Medulla oblongata (tissue), 1 donor: ENCODE data around the gene PARK7.
"Not testable (repeated sequence)": the region's sequence is repeated elsewhere in the genome, so short reads cannot be mapped to it uniquely, and the experiment has no call there.

Source experiments
- DNase-seq: peaks from one replicate; pipeline ENCODE4 v3.0.0-alpha.2; 2015; ENCODE audit errors: extremely low spot score

Gene PARK7

GRCh38 chr1:7943251-7943650 lies 18.3 kb upstream of the PARK7 start:
- no peak for DNase-seq

GRCh38 chr1:7948960-7949359 lies 12.6 kb upstream of the PARK7 start:
- DNase-seq, result no peak

GRCh38 chr1:7952791-7953190 lies 8.7 kb upstream of the PARK7 start:
- not testable (repeated sequence) for DNase-seq

GRCh38 chr1:7953850-7954609 lies 7.5 kb upstream of the PARK7 start:
- peak; percentile 97 for DNase-seq

GRCh38 chr1:7954683-7955082 lies 6.8 kb upstream of the PARK7 start:
- DNase-seq, result no peak

- DNase-seq, result no peak
These were observed 5.1 kb upstream of the PARK7 start for GRCh38 chr1:7956218-7957032.

GRCh38 chr1:7960165-7960564 lies 1.3 kb upstream of the PARK7 start:
- no peak for DNase-seq

GRCh38 chr1:7960867-7961215 lies 670 bp upstream of the PARK7 start:
- DNase-seq, result no peak

GRCh38 chr1:7962014-7962335 lies 464 bp downstream of the PARK7 start:
- DNase-seq, result no peak

- no peak for DNase-seq
These were observed 1.3 kb downstream of the PARK7 start for GRCh38 chr1:7962636-7963377.

- DNase-seq, result not testable (repeated sequence)
These were observed 1.8 kb downstream of the PARK7 start for GRCh38 chr1:7963378-7963730.

GRCh38 chr1:7963841-7964240 lies 2.3 kb downstream of the PARK7 start:
- DNase-seq, result not testable (repeated sequence)

- no peak for DNase-seq
These were observed 3.0 kb downstream of the PARK7 start for GRCh38 chr1:7964476-7964875.

GRCh38 chr1:7967196-7967595 lies 5.7 kb downstream of the PARK7 start:
- DNase-seq, result no peak

GRCh38 chr1:7967651-7968050 lies 6.1 kb downstream of the PARK7 start:
- no peak for DNase-seq

- no peak for DNase-seq
These were observed 8.7 kb downstream of the PARK7 start for GRCh38 chr1:7970246-7970645.

GRCh38 chr1:7971024-7971423 lies 9.5 kb downstream of the PARK7 start:
- DNase-seq, result no peak

- no peak for DNase-seq
These were observed 10.8 kb downstream of the PARK7 start for GRCh38 chr1:7972285-7972684.

GRCh38 chr1:7973086-7973485 lies 11.6 kb downstream of the PARK7 start:
- DNase-seq, result no peak

GRCh38 chr1:7975212-7975865 lies 13.8 kb downstream of the PARK7 start:
- peak; percentile 75 for DNase-seq

GRCh38 chr1:7980984-7981383 lies 19.5 kb downstream of the PARK7 start:
- DNase-seq, result no peak

GRCh38 chr1:7983086-7983778 lies 21.7 kb downstream of the PARK7 start:
- no peak for DNase-seq
